Loucy (cell line): ENCODE measurements around the gene FBXL19.

Source experiments
- EZH2phosphoT487 ChIP-seq: fragments of 200-600 bp; IDR thresholded peaks from 2 replicates; pipeline ENCODE4 v1.6.1; 2018; ENCODE audit warnings: antibody characterized with exemption, mild to moderate bottlenecking, moderate library complexity, borderline replicate concordance
- TF ChIP-seq, protein P1 (sequence below): fragments of 200-600 bp; sonication (generic); conservative IDR thresholded peaks from 2 replicates; pipeline ENCODE4 v1.5.1; 2014; ENCODE audit warnings: mild to moderate bottlenecking, antibody characterized with exemption, low read length

DNA sequence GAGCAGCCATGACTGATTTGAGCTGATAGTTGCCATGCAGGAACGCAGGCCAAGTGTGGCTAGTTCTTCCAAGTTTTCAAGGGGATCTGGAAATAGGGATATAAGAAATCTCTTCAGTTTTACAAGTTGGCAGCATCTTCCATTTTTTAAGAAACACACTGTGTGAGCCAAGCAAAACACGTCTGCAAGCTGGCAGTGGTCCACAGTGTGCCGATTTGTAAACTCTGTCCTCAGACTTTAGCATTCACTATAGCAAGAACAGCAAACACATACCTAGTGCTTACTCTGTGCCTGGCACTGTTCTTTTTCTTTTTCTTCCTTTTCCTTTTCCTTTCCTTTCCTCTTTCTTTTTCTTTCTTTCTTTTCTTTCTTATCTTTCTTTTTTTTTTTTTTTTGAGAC lies 28.4 kb downstream of the FBXL19 start:
- TF ChIP-seq, protein P1, sequence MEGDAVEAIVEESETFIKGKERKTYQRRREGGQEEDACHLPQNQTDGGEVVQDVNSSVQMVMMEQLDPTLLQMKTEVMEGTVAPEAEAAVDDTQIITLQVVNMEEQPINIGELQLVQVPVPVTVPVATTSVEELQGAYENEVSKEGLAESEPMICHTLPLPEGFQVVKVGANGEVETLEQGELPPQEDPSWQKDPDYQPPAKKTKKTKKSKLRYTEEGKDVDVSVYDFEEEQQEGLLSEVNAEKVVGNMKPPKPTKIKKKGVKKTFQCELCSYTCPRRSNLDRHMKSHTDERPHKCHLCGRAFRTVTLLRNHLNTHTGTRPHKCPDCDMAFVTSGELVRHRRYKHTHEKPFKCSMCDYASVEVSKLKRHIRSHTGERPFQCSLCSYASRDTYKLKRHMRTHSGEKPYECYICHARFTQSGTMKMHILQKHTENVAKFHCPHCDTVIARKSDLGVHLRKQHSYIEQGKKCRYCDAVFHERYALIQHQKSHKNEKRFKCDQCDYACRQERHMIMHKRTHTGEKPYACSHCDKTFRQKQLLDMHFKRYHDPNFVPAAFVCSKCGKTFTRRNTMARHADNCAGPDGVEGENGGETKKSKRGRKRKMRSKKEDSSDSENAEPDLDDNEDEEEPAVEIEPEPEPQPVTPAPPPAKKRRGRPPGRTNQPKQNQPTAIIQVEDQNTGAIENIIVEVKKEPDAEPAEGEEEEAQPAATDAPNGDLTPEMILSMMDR: no peak
- TF ChIP-seq EZH2phosphoT487: no peak
